ENCODE results near the gene DPYSL3.

- TF ChIP-seq EZH2phosphoT487 (IDR thresholded peaks at IDR 0.05) (no peak), CTCF (IDR thresholded peaks at IDR 0.05) (no peak)
Observed at GRCh38 chr5:147481874-147482705, 27.8 kb downstream of the DPYSL3 start.

All from neural progenitor cell (in vitro differentiated cells).